GM12864 (cell line): ENCODE measurements around the gene AIFM3.

Experiments used
- DNase-seq: peaks from one replicate; pipeline ENCODE4 v3.0.0-alpha.2; 2011; ENCODE audit warnings: low read depth
- H3K4me3 ChIP-seq: 2 replicates; pipeline ENCODE4 v1.5.1; 2011; ENCODE audit warnings: mild to moderate bottlenecking, low read depth, low read length, control low read depth
- CTCF ChIP-seq: IDR thresholded peaks from 2 replicates; pipeline ENCODE4 v1.5.1; 2011; ENCODE audit warnings: low read depth, mild to moderate bottlenecking, moderate library complexity, low read length, control low read depth, inconsistent platforms; ENCODE audit errors: missing control alignments

The AIFM3 gene

GRCh38 chr22:21029486-21030025 is 62.5 kb downstream of the AIFM3 start:
- DNase-seq = no peak
- no peak overlapping the region for H3K4me3 ChIP-seq
- no peak for TF ChIP-seq CTCF

GRCh38 chr22:21030032-21030431 is 63.0 kb downstream of the AIFM3 start:
- DNase-seq = no peak
- no peak for TF ChIP-seq CTCF
- H3K4me3 ChIP-seq = no peak overlapping the region
